Esophagus muscularis mucosa (tissue), 3 donors: ENCODE measurements around the gene F3.

Experiments used
- CTCF ChIP-seq, 3 experiments: fragments of 200-600 bp in 2 of 3; fragments of 450-650 bp in 1 of 3; sonication (generic) in 2 of 3; IDR thresholded peaks; one replicate each; pipeline ENCODE4 v1.5.1; 2017 to 2019; ENCODE audit warnings: antibody characterized with exemption in 3 of 3, mild to moderate bottlenecking in 2 of 3, moderate library complexity in 1 of 3
- POLR2A ChIP-seq: fragments of 450-650 bp; IDR thresholded peaks from one replicate; pipeline ENCODE4 v1.6.1; 2017; ENCODE audit warnings: antibody characterized with exemption, moderate library complexity, mild to moderate bottlenecking, low read depth
- POLR2AphosphoS5 ChIP-seq, 2 donors: sonication (generic); formaldehyde crosslinking; IDR thresholded peaks; one replicate each; pipeline ENCODE4 v1.6.1; 2017; ENCODE audit warnings: antibody characterized with exemption in 2 of 2

GRCh38 chr1:94529416-94529815 lies 12.1 kb downstream of the F3 start:
- TF ChIP-seq CTCF (IDR thresholded peaks at IDR 0.05) = no peak
- no peak for TF ChIP-seq POLR2A
- TF ChIP-seq POLR2AphosphoS5 (IDR thresholded peaks at IDR 0.05) = no peak
